Nephron progenitor cell (in vitro differentiated cells): ENCODE results near the gene CSAD.
A peak's percentile ranks its signal among the peaks of the same experiment; 100 is the strongest.
"Not testable (repeated sequence)": the region's sequence is repeated elsewhere in the genome, so short reads cannot be mapped to it uniquely, and the experiment has no call there.

Experiments used
- DNase-seq: peaks from one replicate; pipeline ENCODE4 v3.0.0; 2021
- H3K27ac Mint-ChIP-seq: 2 replicates; pipeline ENCODE4 v1.8.0; 2021; ENCODE audit warnings: mild to moderate bottlenecking, moderate library complexity, mixed read lengths
- H3K27me3 Mint-ChIP-seq: 2 replicates; pipeline ENCODE4 v1.8.0; 2021; ENCODE audit warnings: mild to moderate bottlenecking, low read depth, mixed read lengths; ENCODE audit not compliant: poor library complexity
- H3K36me3 Mint-ChIP-seq: 2 replicates; pipeline ENCODE4 v1.8.0; 2021; ENCODE audit warnings: low read depth, mixed read lengths
- H3K4me1 Mint-ChIP-seq: 2 replicates; pipeline ENCODE4 v1.8.0; 2021; ENCODE audit warnings: mixed read lengths
- H3K4me3 Mint-ChIP-seq: 2 replicates; pipeline ENCODE4 v1.8.0; 2021; ENCODE audit warnings: mild to moderate bottlenecking, moderate library complexity, mixed read lengths
- H3K9me3 Mint-ChIP-seq: 2 replicates; pipeline ENCODE4 v1.8.0; 2021; ENCODE audit warnings: mild to moderate bottlenecking, moderate library complexity, mixed read lengths
- CTCF ChIP-seq: fragments of 200-600 bp; sonication (generic); IDR thresholded peaks from 2 replicates; pipeline ENCODE4 v1.5.0; 2021; ENCODE audit warnings: antibody characterized with exemption

Gene CSAD

GRCh38 chr12:53169644-53170043, 11.1 kb downstream of the CSAD start:
- DNase-seq = no peak
- peaks cover 3% of the 10 kb centered on the region for H3K9me3 Mint-ChIP-seq
- TF ChIP-seq CTCF = no peak
- peaks cover 24% of the 10 kb centered on the region for H3K36me3 Mint-ChIP-seq
- peak overlapping the region; percentile 11 for H3K27ac Mint-ChIP-seq
- H3K4me1 Mint-ChIP-seq = peaks cover 41% of the 10 kb centered on the region
- no peak overlapping the region for H3K4me3 Mint-ChIP-seq
- H3K27me3 Mint-ChIP-seq = peaks cover 9% of the 10 kb centered on the region

- peaks cover 24% of the 10 kb centered on the region for H3K4me1 Mint-ChIP-seq
- peaks cover 3% of the 10 kb centered on the region for H3K9me3 Mint-ChIP-seq
- H3K4me3 Mint-ChIP-seq = no peak overlapping the region
- H3K27me3 Mint-ChIP-seq = peaks cover 2% of the 10 kb centered on the region
- no peak for DNase-seq
- peaks cover 29% of the 10 kb centered on the region for H3K36me3 Mint-ChIP-seq
- TF ChIP-seq CTCF = no peak
- H3K27ac Mint-ChIP-seq = no peak overlapping the region
Measured at GRCh38 chr12:53166837-53167236, 13.9 kb downstream of the CSAD start.

GRCh38 chr12:53163008-53163407, 17.7 kb downstream of the CSAD start:
- not testable (repeated sequence) for H3K9me3 Mint-ChIP-seq, H3K27ac Mint-ChIP-seq, H3K27me3 Mint-ChIP-seq, DNase-seq, H3K4me3 Mint-ChIP-seq
- Mint-ChIP-seq H3K36me3 (peaks cover 29% of the 10 kb centered on the region), H3K4me1 (peaks cover 12% of the 10 kb centered on the region)

- H3K27me3 Mint-ChIP-seq = no peaks in the 10 kb centered on the region
- TF ChIP-seq CTCF = no peak
- no peak overlapping the region for H3K4me3 Mint-ChIP-seq
- peaks cover 3% of the 10 kb centered on the region for H3K9me3 Mint-ChIP-seq
- no peak for DNase-seq
- H3K4me1 Mint-ChIP-seq = peaks cover 12% of the 10 kb centered on the region
- H3K36me3 Mint-ChIP-seq = peaks cover 19% of the 10 kb centered on the region
- H3K27ac Mint-ChIP-seq = no peak overlapping the region
Measured at GRCh38 chr12:53161119-53161911, 19.4 kb downstream of the CSAD start.

GRCh38 chr12:53160673-53161072, 20.1 kb downstream of the CSAD start:
- peaks cover 13% of the 10 kb centered on the region for H3K36me3 Mint-ChIP-seq
- peak overlapping the region; percentile 61 for H3K27ac Mint-ChIP-seq
- peaks cover 12% of the 10 kb centered on the region for H3K4me1 Mint-ChIP-seq
- H3K27me3 Mint-ChIP-seq = no peaks in the 10 kb centered on the region
- H3K9me3 Mint-ChIP-seq = peaks cover under 1% of the 10 kb centered on the region
- no peak for TF ChIP-seq CTCF
- no peak overlapping the region for H3K4me3 Mint-ChIP-seq
- DNase-seq = no peak

- TF ChIP-seq CTCF = no peak
- H3K27me3 Mint-ChIP-seq = no peaks in the 10 kb centered on the region
- no peak overlapping the region for H3K4me3 Mint-ChIP-seq
- peaks cover 9% of the 10 kb centered on the region for H3K36me3 Mint-ChIP-seq
- peaks cover 12% of the 10 kb centered on the region for H3K4me1 Mint-ChIP-seq
- DNase-seq = no peak
- H3K27ac Mint-ChIP-seq = no peak overlapping the region
- no peaks in the 10 kb centered on the region for H3K9me3 Mint-ChIP-seq
Measured at GRCh38 chr12:53160000-53160399, 20.7 kb downstream of the CSAD start.
